ENCODE data around the gene ARL10.

- no peak for TF ChIP-seq EP300 (IDR thresholded peaks at IDR 0.05)
- TF ChIP-seq CTCF (IDR thresholded peaks at IDR 0.05) = no peak
- no peak for TF ChIP-seq POLR2A (IDR thresholded peaks at IDR 0.05)
Measured at GRCh38 chr5:176396330-176396729, 31.0 kb downstream of the ARL10 start.

All from tibial nerve (tissue), 4 donors.